ENCODE results near the gene SEMA3G.

SEMA3G gene

GRCh38 chr3:52399131-52399530 is 45.8 kb downstream of the SEMA3G start:
- Histone ChIP-seq H4K20me1 (ENCODE audit: insufficient read depth, low read length, poor library complexity, severe bottlenecking) (no peaks in the 10 kb centered on the region), H3F3A (ENCODE audit: low read depth) (no peaks in the 10 kb centered on the region), H3K27me3 (ENCODE audit: insufficient read depth, low read length, poor library complexity, severe bottlenecking) (no peaks in the 10 kb centered on the region), H3K36me3 (ENCODE audit: insufficient read depth, low read length) (peaks cover 38% of the 10 kb centered on the region; the same call in 1 of the 2 replicates), H3K79me2 (ENCODE audit: insufficient read depth, low read length) (no peaks in the 10 kb centered on the region), H2AFZ (ENCODE audit: low read length) (no peak overlapping the region), H3K9me3 (ENCODE audit: insufficient read depth, low read depth, low read length) (no peaks in the 10 kb centered on the region), H3K4me3 (ENCODE audit: low read length, poor library complexity, severe bottlenecking) (no peak overlapping the region), H3K9ac (ENCODE audit: low read depth, low read length, poor library complexity, severe bottlenecking) (no peak overlapping the region), H3K4me2 (ENCODE audit: low read depth, low read length, poor library complexity, severe bottlenecking) (no peak overlapping the region), H3K4me1 (ENCODE audit: insufficient read depth, low read length, poor library complexity, severe bottlenecking) (no peaks in the 10 kb centered on the region), H3K9me2 (replicated peaks; ENCODE audit: low read depth, low read length) (no peaks in the 10 kb centered on the region)
- TF ChIP-seq CTCF (conservative IDR thresholded peaks at IDR 0.05; ENCODE audit: low read length) (no peak), EZH2phosphoT487 (IDR thresholded peaks at IDR 0.05; ENCODE audit: borderline replicate concordance) (no peak)

- no peaks in the 10 kb centered on the region for H3K27me3 ChIP-seq (ENCODE audit: insufficient read depth, low read length, poor library complexity, severe bottlenecking)
- H3K36me3 ChIP-seq (ENCODE audit: insufficient read depth, low read length), result peaks cover 34% of the 10 kb centered on the region; the same call in 1 of the 2 replicates
- no peak overlapping the region for H3K9ac ChIP-seq (ENCODE audit: low read depth, low read length, poor library complexity, severe bottlenecking)
- no peaks in the 10 kb centered on the region for H3K4me1 ChIP-seq (ENCODE audit: insufficient read depth, low read length, poor library complexity, severe bottlenecking)
- H3K9me3 ChIP-seq (ENCODE audit: insufficient read depth, low read depth, low read length), result no peaks in the 10 kb centered on the region
- no peak overlapping the region for H3K4me3 ChIP-seq (ENCODE audit: low read length, poor library complexity, severe bottlenecking)
- TF ChIP-seq EZH2phosphoT487 (IDR thresholded peaks at IDR 0.05; ENCODE audit: borderline replicate concordance) (no peak), CTCF (conservative IDR thresholded peaks at IDR 0.05; ENCODE audit: low read length) (no peak)
- no peaks in the 10 kb centered on the region for H3K9me2 ChIP-seq (replicated peaks; ENCODE audit: low read depth, low read length)
- no peak overlapping the region for H2AFZ ChIP-seq (ENCODE audit: low read length)
- H3F3A ChIP-seq (ENCODE audit: low read depth), result no peaks in the 10 kb centered on the region
- no peaks in the 10 kb centered on the region for H3K79me2 ChIP-seq (ENCODE audit: insufficient read depth, low read length)
- no peaks in the 10 kb centered on the region for H4K20me1 ChIP-seq (ENCODE audit: insufficient read depth, low read length, poor library complexity, severe bottlenecking)
- H3K4me2 ChIP-seq (ENCODE audit: low read depth, low read length, poor library complexity, severe bottlenecking), result no peak overlapping the region
These were observed 46.2 kb downstream of the SEMA3G start for GRCh38 chr3:52398670-52399081.

DNA sequence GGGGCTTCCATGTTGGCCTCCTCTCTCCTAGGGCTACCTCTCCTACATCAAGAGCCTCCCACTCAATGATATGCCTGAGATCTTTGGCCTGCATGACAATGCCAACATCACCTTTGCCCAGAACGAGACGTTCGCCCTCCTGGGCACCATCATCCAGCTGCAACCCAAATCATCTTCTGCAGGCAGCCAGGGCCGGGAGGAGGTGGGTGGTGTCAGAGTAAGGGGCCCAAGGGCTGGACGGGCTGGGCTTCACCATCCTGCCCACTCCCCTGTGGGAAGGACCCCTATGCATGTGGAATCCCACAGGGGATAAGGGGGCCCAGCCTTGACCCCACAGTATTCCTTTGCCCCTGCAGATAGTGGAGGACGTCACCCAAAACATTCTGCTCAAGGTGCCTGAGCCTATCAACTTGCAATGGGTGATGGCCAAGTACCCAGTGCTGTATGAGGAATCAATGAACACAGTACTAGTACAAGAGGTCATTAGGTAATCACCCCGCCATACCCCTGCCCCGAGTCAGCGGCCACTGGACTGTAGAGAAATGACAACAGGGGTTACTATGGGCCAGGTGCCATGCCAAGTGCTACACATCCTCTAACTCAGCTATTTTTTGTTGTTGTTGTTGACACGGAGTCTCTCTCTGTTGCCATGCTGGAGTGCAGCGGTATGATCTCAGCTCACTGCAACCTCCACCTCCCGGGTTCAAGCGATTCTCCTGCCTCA is 47.1 kb downstream of the SEMA3G start:
- Histone ChIP-seq H3K4me3 (ENCODE audit: low read length, poor library complexity, severe bottlenecking) (no peak overlapping the region), H3K9me2 (replicated peaks; ENCODE audit: low read depth, low read length) (no peaks in the 10 kb centered on the region), H4K20me1 (ENCODE audit: insufficient read depth, low read length, poor library complexity, severe bottlenecking) (no peaks in the 10 kb centered on the region), H3F3A (ENCODE audit: low read depth) (no peaks in the 10 kb centered on the region), H3K27me3 (ENCODE audit: insufficient read depth, low read length, poor library complexity, severe bottlenecking) (no peaks in the 10 kb centered on the region), H3K4me2 (ENCODE audit: low read depth, low read length, poor library complexity, severe bottlenecking) (no peak overlapping the region), H3K36me3 (ENCODE audit: insufficient read depth, low read length) (peaks cover 25% of the 10 kb centered on the region; the same call in 1 of the 2 replicates), H3K9me3 (ENCODE audit: insufficient read depth, low read depth, low read length) (no peaks in the 10 kb centered on the region), H3K4me1 (ENCODE audit: insufficient read depth, low read length, poor library complexity, severe bottlenecking) (no peaks in the 10 kb centered on the region), H2AFZ (ENCODE audit: low read length) (no peak overlapping the region), H3K79me2 (ENCODE audit: insufficient read depth, low read length) (no peaks in the 10 kb centered on the region), H3K9ac (ENCODE audit: low read depth, low read length, poor library complexity, severe bottlenecking) (no peak overlapping the region)
- TF ChIP-seq CTCF (conservative IDR thresholded peaks at IDR 0.05; ENCODE audit: low read length), result no peak

Measured in Loucy (cell line).